Measurements from ENCODE around the gene GLYR1.

- TF ChIP-seq, protein P1, sequence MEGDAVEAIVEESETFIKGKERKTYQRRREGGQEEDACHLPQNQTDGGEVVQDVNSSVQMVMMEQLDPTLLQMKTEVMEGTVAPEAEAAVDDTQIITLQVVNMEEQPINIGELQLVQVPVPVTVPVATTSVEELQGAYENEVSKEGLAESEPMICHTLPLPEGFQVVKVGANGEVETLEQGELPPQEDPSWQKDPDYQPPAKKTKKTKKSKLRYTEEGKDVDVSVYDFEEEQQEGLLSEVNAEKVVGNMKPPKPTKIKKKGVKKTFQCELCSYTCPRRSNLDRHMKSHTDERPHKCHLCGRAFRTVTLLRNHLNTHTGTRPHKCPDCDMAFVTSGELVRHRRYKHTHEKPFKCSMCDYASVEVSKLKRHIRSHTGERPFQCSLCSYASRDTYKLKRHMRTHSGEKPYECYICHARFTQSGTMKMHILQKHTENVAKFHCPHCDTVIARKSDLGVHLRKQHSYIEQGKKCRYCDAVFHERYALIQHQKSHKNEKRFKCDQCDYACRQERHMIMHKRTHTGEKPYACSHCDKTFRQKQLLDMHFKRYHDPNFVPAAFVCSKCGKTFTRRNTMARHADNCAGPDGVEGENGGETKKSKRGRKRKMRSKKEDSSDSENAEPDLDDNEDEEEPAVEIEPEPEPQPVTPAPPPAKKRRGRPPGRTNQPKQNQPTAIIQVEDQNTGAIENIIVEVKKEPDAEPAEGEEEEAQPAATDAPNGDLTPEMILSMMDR (IDR thresholded peaks at IDR 0.05; ENCODE audit: low read depth, low read length, missing input control): no peak
- peak; percentile 20 for TF ChIP-seq YY1 (IDR thresholded peaks at IDR 0.05)
- no peak for TF ChIP-seq TAF1 (conservative IDR thresholded peaks at IDR 0.05)
- TF ChIP-seq EGR1 (IDR thresholded peaks at IDR 0.05; ENCODE audit: low read depth in 2 of 2): no peak
- TF ChIP-seq SP1 (IDR thresholded peaks at IDR 0.05): peak; percentile 37
- peak; percentile 39 to 58 for TF ChIP-seq RXRA (IDR thresholded peaks at IDR 0.05)
- TF ChIP-seq MAX (IDR thresholded peaks at IDR 0.05): no peak
- TF ChIP-seq FOXA1 (IDR thresholded peaks at IDR 0.05): no peak
- TF ChIP-seq HNF4G (IDR thresholded peaks at IDR 0.05): no peak
- TF ChIP-seq GABPA (IDR thresholded peaks at IDR 0.05 in 1 of 2, conservative IDR thresholded peaks at IDR 0.05 in 1 of 2): peak in 1 of 2 donors; percentile 8
- TF ChIP-seq, protein P2, sequence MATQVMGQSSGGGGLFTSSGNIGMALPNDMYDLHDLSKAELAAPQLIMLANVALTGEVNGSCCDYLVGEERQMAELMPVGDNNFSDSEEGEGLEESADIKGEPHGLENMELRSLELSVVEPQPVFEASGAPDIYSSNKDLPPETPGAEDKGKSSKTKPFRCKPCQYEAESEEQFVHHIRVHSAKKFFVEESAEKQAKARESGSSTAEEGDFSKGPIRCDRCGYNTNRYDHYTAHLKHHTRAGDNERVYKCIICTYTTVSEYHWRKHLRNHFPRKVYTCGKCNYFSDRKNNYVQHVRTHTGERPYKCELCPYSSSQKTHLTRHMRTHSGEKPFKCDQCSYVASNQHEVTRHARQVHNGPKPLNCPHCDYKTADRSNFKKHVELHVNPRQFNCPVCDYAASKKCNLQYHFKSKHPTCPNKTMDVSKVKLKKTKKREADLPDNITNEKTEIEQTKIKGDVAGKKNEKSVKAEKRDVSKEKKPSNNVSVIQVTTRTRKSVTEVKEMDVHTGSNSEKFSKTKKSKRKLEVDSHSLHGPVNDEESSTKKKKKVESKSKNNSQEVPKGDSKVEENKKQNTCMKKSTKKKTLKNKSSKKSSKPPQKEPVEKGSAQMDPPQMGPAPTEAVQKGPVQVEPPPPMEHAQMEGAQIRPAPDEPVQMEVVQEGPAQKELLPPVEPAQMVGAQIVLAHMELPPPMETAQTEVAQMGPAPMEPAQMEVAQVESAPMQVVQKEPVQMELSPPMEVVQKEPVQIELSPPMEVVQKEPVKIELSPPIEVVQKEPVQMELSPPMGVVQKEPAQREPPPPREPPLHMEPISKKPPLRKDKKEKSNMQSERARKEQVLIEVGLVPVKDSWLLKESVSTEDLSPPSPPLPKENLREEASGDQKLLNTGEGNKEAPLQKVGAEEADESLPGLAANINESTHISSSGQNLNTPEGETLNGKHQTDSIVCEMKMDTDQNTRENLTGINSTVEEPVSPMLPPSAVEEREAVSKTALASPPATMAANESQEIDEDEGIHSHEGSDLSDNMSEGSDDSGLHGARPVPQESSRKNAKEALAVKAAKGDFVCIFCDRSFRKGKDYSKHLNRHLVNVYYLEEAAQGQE (IDR thresholded peaks at IDR 0.05): peak; percentile 33
- TF ChIP-seq ATF3 (IDR thresholded peaks at IDR 0.05): no peak
- peak in 1 of 2 donors; percentile 22 for TF ChIP-seq RAD21 (IDR thresholded peaks at IDR 0.05)
Measured at GRCh38 chr16:4801962-4802658, 45.0 kb downstream of the GLYR1 start, which contains the start of gene ROGDI.
